OCI-LY7 (cell line): ENCODE data around the gene TMEM115. TPM values are rescaled to one million over a fixed set of nuclear protein-coding genes. Genes with fewer than 3 reads are reported as not detected.

Experiments
- BruUV-seq: library from RNA; stranded (reverse); fragments of 400-500 nt; replicated peaks from 2 replicates; lab custom pipeline; 2021; lab: Mats Ljungman, UMichigan
- CTCF ChIA-PET: fragments of 300-600 bp; sonication (Branson Sonifier 250); formaldehyde crosslinking; loops from one replicate; lab custom pipeline; 2022; ENCODE audit warnings: antibody characterized with exemption; ENCODE audit not compliant: unreplicated experiment; lab: Charles Lee
- POLR2A ChIA-PET: fragments of 300-600 bp; sonication (Branson Sonifier 250); formaldehyde crosslinking; loops from one replicate; lab custom pipeline; 2022; ENCODE audit warnings: antibody characterized with exemption; lab: Charles Lee
- DNase-seq: peaks from one replicate; pipeline ENCODE4 v3.0.0-alpha.2; 2015; ENCODE audit warnings: low spot score
- H2AFZ ChIP-seq: fragments of 200-600 bp; sonication (generic), shearing (Covaris generic); 2 replicates; pipeline ENCODE4 v1.6.1; 2014; ENCODE audit warnings: mild to moderate bottlenecking, antibody characterized with exemption, low read length, moderate library complexity
- H3K27ac ChIP-seq: fragments of 200-600 bp; sonication (generic); 2 replicates; pipeline ENCODE4 v1.5.1; 2014; ENCODE audit warnings: mixed run types, low read depth, mild to moderate bottlenecking, moderate library complexity, low read length, inconsistent platforms; ENCODE audit not compliant: poor library complexity, severe bottlenecking
- H3K36me3 ChIP-seq: fragments of 200-600 bp; sonication (generic); 2 replicates; pipeline ENCODE4 v1.6.1; 2014; ENCODE audit warnings: mild to moderate bottlenecking, antibody characterized with exemption, low read length, moderate library complexity, mixed read lengths; ENCODE audit not compliant: insufficient read depth
- H3K4me1 ChIP-seq: fragments of 200-600 bp; sonication (generic); 2 replicates; pipeline ENCODE4 v1.5.1; 2014; ENCODE audit warnings: mild to moderate bottlenecking, low read length; ENCODE audit not compliant: insufficient read depth, poor library complexity, severe bottlenecking
- H3K4me2 ChIP-seq: fragments of 200-600 bp; sonication (generic); 2 replicates; pipeline ENCODE4 v1.6.1; 2014; ENCODE audit warnings: mild to moderate bottlenecking, low read length
- H3K4me3 ChIP-seq: fragments of 200-600 bp; sonication (generic); 2 replicates; pipeline ENCODE4 v1.5.1; 2014; ENCODE audit warnings: mild to moderate bottlenecking, low read depth, low read length; ENCODE audit not compliant: poor library complexity, severe bottlenecking
- H3K79me2 ChIP-seq: fragments of 200-600 bp; sonication (generic); 2 replicates; pipeline ENCODE4 v1.6.1; 2016; ENCODE audit warnings: low read depth, mild to moderate bottlenecking, low read length, moderate library complexity, mixed read lengths; ENCODE audit not compliant: insufficient read depth
- H3K9me2 ChIP-seq: fragments of 200-600 bp; sonication (generic); 2 replicates; pipeline ENCODE4 v1.6.1; 2016; ENCODE audit warnings: mild to moderate bottlenecking, low read length, mixed read lengths; ENCODE audit not compliant: insufficient read depth
- H3K9me3 ChIP-seq: fragments of 200-600 bp; sonication (generic); 2 replicates; pipeline ENCODE4 v1.6.1; 2014; ENCODE audit warnings: mild to moderate bottlenecking, mixed run types, low read length, mixed read lengths
- H4K20me1 ChIP-seq: fragments of 200-600 bp; sonication (generic); 2 replicates; pipeline ENCODE4 v1.6.1; 2014; ENCODE audit warnings: mild to moderate bottlenecking, antibody characterized with exemption, low read length, moderate library complexity, mixed read lengths; ENCODE audit not compliant: insufficient read depth
- CTCF ChIP-seq: fragments of 200-600 bp; sonication (generic); conservative IDR thresholded peaks from 2 replicates; pipeline ENCODE4 v1.5.1; 2014; ENCODE audit warnings: mild to moderate bottlenecking, antibody characterized with exemption, low read length, moderate library complexity, mixed read lengths
- EZH2phosphoT487 ChIP-seq: fragments of 200-600 bp; sonication (generic); IDR thresholded peaks from 2 replicates; pipeline ENCODE4 v1.6.1; 2018; ENCODE audit warnings: low read depth, borderline replicate concordance, mild to moderate bottlenecking, mixed run types, antibody characterized with exemption, low read length, moderate library complexity, mixed read lengths
- intact Hi-C: fragments of 100-400 bp; cut with micrococcal nuclease; formaldehyde crosslinking; loops from one replicate; pipeline ENCODE4 v1.10.0; 2022; ENCODE audit not compliant: unreplicated experiment
- total RNA-seq, 2 experiments: library from RNA; depleted of rRNA in 1 of 2; stranded (reverse); fragments of >200 nt in 1 of 2; shearing (Covaris generic) in 1 of 2; gene quantifications; 2 replicates each; pipeline ENCODE4 v1.2.3, GENCODE V29; 2014 to 2022

Gene TMEM115
- total RNA-seq, 2 experiments from 2014 or later: 16.2 to 18.9 TPM

- no peak overlapping the region for H3K27ac ChIP-seq
- H3K79me2 ChIP-seq: peaks cover 25% of the 10 kb centered on the region
- H3K36me3 ChIP-seq: peaks cover 14% of the 10 kb centered on the region
- H3K9me3 ChIP-seq: no peaks in the 10 kb centered on the region
- intact Hi-C loops: no loop called here
- H4K20me1 ChIP-seq: no peaks in the 10 kb centered on the region; the same call in 1 of the 2 replicates
- DNase-seq: no peak
- ChIA-PET CTCF (no interaction called here), POLR2A (interaction anchor here (0.6 to 0.8 kb wide), 2 partner anchors 10 to 65 kb away, joined by 3 to 4 read pairs; partner anchors contain the start of genes CYB561D2 and NPRL2)
- H3K4me3 ChIP-seq: peak overlapping the region; percentile 39
- peak overlapping the region; percentile 70; the same call in 1 of the 2 replicates for H2AFZ ChIP-seq
- BruUV-seq: no TSS peak
- peaks cover 44% of the 10 kb centered on the region for H3K4me1 ChIP-seq
- peak overlapping the region; percentile 83; the same call in 1 of the 2 replicates for H3K4me2 ChIP-seq
- no peaks in the 10 kb centered on the region for H3K9me2 ChIP-seq
- TF ChIP-seq EZH2phosphoT487 (no peak), CTCF (no peak)
These were observed 19.2 kb downstream of the TMEM115 start for GRCh38 chr3:50340147-50340447.

- H3K9me2 ChIP-seq: no peaks in the 10 kb centered on the region
- POLR2A ChIA-PET: interaction anchor here (0.6 to 1.7 kb wide), 3 partner anchors 11 to 531 kb away, joined by 3 to 9 read pairs (median 3); partner anchors contain the start of genes CYB561D2 and NPRL2
- no peak overlapping the region for H3K27ac ChIP-seq
- peaks cover 30% of the 10 kb centered on the region for H3K79me2 ChIP-seq
- no peaks in the 10 kb centered on the region for H3K9me3 ChIP-seq
- no TSS peak for BruUV-seq
- peaks cover 17% of the 10 kb centered on the region for H3K36me3 ChIP-seq
- peak overlapping the region; percentile 83; the same call in 1 of the 2 replicates for H3K4me2 ChIP-seq
- intact Hi-C loops: loop anchor here (5.0 kb wide), 2 partner anchors 42 to 102 kb away; partner anchors contain the start of genes GNAI2, HYAL3 and NAA80
- H3K4me3 ChIP-seq: peak overlapping the region; percentile 90
- no peak for TF ChIP-seq CTCF
- no peak for TF ChIP-seq EZH2phosphoT487
- H4K20me1 ChIP-seq: no peaks in the 10 kb centered on the region; the same call in 1 of the 2 replicates
- CTCF ChIA-PET: no interaction called here
- peaks cover 47% of the 10 kb centered on the region for H3K4me1 ChIP-seq
- DNase-seq: no peak
- H2AFZ ChIP-seq: peak overlapping the region; percentile 70; the same call in 1 of the 2 replicates
These were observed 19.7 kb downstream of the TMEM115 start for GRCh38 chr3:50339485-50340146.
